ENCODE data around the gene INTU. TPM values are rescaled to one million over a fixed set of nuclear protein-coding genes. Genes with fewer than 3 reads are reported as not detected.

Gene INTU
- total and polyA plus RNA-seq, 9 of the 15 experiments (the other 6 are each of a cell fraction or from before 2014, with no cell fraction given), result 1.5 to 8.9 (median 3.9) TPM

DNA sequence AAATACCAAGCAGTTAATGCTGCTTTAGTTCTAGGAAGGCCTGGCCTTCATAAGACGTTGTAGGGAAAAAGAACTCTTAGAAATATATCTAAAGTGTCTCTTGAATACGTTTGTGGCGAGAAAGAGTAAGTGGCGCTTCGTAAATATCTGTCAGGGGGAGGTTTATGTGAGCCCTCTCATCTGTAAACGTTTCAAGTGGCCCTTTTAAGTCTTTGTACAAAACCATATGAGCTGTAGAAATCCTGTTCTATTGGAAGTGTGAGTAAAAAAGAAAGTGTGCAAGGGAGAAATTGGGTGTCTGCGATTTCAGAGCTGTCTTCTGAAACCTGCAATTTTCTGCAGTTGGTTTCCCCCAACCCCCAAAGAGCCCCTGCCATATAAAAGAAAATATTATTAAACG, 8.6 kb upstream of the INTU start:
- CTCF ChIA-PET (ENCODE audit: low intra/inter-chr PET ratio), result no interaction called here
- 28% methylated on average over 8 of the region's 8 CpGs for WGBS (ENCODE audit: insufficient coverage, low coverage, missing lambda C conversion rate)

More for the DNA sequence above, 8.6 kb upstream of the INTU start:
- TF ChIP-seq, protein P1, sequence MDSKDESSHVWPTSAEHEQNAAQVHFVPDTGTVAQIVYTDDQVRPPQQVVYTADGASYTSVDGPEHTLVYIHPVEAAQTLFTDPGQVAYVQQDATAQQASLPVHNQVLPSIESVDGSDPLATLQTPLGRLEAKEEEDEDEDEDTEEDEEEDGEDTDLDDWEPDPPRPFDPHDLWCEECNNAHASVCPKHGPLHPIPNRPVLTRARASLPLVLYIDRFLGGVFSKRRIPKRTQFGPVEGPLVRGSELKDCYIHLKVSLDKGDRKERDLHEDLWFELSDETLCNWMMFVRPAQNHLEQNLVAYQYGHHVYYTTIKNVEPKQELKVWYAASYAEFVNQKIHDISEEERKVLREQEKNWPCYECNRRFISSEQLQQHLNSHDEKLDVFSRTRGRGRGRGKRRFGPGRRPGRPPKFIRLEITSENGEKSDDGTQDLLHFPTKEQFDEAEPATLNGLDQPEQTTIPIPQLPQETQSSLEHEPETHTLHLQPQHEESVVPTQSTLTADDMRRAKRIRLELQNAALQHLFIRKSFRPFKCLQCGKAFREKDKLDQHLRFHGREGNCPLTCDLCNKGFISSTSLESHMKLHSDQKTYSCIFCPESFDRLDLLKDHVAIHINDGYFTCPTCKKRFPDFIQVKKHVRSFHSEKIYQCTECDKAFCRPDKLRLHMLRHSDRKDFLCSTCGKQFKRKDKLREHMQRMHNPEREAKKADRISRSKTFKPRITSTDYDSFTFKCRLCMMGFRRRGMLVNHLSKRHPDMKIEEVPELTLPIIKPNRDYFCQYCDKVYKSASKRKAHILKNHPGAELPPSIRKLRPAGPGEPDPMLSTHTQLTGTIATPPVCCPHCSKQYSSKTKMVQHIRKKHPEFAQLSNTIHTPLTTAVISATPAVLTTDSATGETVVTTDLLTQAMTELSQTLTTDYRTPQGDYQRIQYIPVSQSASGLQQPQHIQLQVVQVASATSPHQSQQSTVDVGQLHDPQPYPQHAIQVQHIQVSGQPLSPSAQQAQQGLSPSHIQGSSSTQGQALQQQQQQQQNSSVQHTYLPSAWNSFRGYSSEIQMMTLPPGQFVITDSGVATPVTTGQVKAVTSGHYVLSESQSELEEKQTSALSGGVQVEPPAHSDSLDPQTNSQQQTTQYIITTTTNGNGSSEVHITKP (IDR thresholded peaks at IDR 0.05; ENCODE audit: partially characterized antibody), result peak; percentile 90
- no peak for TF ChIP-seq RBM22 (IDR thresholded peaks at IDR 0.05; ENCODE audit: low read depth, low read length, poor library complexity, severe bottlenecking)
- no peak for TF ChIP-seq BDP1 (IDR thresholded peaks at IDR 0.05; ENCODE audit: insufficient read depth, insufficient read length)
- no peak for TF ChIP-seq ZNF197 (CRISPR knock-in tag; IDR thresholded peaks at IDR 0.05; ENCODE audit: low read depth)
- no peak for TF ChIP-seq BMI1 (IDR thresholded peaks at IDR 0.05; ENCODE audit: low read length)
- Histone ChIP-seq H3K4me1 (replicated peaks in 1 of 2; ENCODE audit: control insufficient read depth in 2 of 2, insufficient read depth in 2 of 2, low read length in 2 of 2) (no peaks in the 10 kb centered on the region), H3K4me2 (ENCODE audit: insufficient read depth, low read length) (no peak overlapping the region), H3K9ac (ENCODE audit: insufficient read depth in 1 of 2, low read depth in 2 of 2, low read length in 2 of 2) (no peak overlapping the region), H3K36me3 (ENCODE audit: control insufficient read depth, insufficient read depth, low read length) (no peaks in the 10 kb centered on the region), H3K27me3 (ENCODE audit: control insufficient read depth in 2 of 2, insufficient read depth in 2 of 2, low read length in 2 of 2) (no peaks in the 10 kb centered on the region), H3K4me3 (no peak overlapping the region), H3K9me1 (ENCODE audit: control insufficient read depth, insufficient read depth, low read length) (no peaks in the 10 kb centered on the region), H3K9me3 (replicated peaks; ENCODE audit: control insufficient read depth, insufficient read depth, low read depth, low read length) (no peaks in the 10 kb centered on the region), H3K79me2 (ENCODE audit: control insufficient read depth, insufficient read depth, low read length) (no peaks in the 10 kb centered on the region), H4K20me1 (replicated peaks; ENCODE audit: control insufficient read depth, insufficient read depth, low read length) (no peaks in the 10 kb centered on the region), H2AFZ (ENCODE audit: low read depth, low read length) (peak overlapping the region; percentile 18; the same call in 1 of the 2 replicates), H3K27ac (ENCODE audit: extremely low read depth, low read depth, low read length) (no peak overlapping the region)
- POLR2A ChIA-PET, result interaction anchor here (0.6 to 1.5 kb wide), 3 partner anchors 8 to 433 kb away, joined by 3 to 7 read pairs (median 6); partner anchors contain the start of gene INTU
- no TSS peak for BruUV-seq (replicated peaks)
- ATAC-seq (no peak), DNase-seq (ENCODE audit: extremely low read depth in 1 of 4, low spot score in 3 of 4) (no peak), FAIRE-seq (no peak)
- in situ Hi-C loops (cut with MboI) (no loop called here), intact Hi-C loops (cut with micrococcal nuclease) (no loop called here)
